HepG2 (cell line): ENCODE measurements around the gene GGA1. TPM values are rescaled to one million over a fixed set of nuclear protein-coding genes. Genes with fewer than 3 reads are reported as not detected.

Experiments used
- AGO2 ChIP-seq: fragments of 200-400 bp; formaldehyde crosslinking; optimal IDR thresholded peaks from 2 replicates; pipeline ENCODE3; 2017; ENCODE audit warnings: mild to moderate bottlenecking, low read depth, low read length, moderate library complexity
- EP300 ChIP-seq, 3 experiments: sonication (generic) in 1 of 3; formaldehyde crosslinking in 1 of 3; IDR thresholded peaks; 2 replicates each; pipeline versions ENCODE4 v1.5.1 to v1.6.1; 2011 to 2020; ENCODE audit warnings: low read depth in 2 of 3, low read length in 2 of 3, borderline replicate concordance in 1 of 3, improper control_type of control experiment in 1 of 3, mild to moderate bottlenecking in 1 of 3, missing genetic modification reagents in 1 of 3, moderate library complexity in 1 of 3
- FOSL2 ChIP-seq: sonication (generic); formaldehyde crosslinking; IDR thresholded peaks from 2 replicates; pipeline ENCODE4 v1.4.0; 2020; ENCODE audit warnings: missing genetic modification reagents
- FOXA1 ChIP-seq, 2 experiments: fragments of 450-650 bp in 1 of 2; sonication (generic) in 1 of 2; formaldehyde crosslinking in 1 of 2; IDR thresholded peaks; 2 replicates each; pipeline versions ENCODE4 v1.4.0 to v1.6.1; 2016 to 2020; ENCODE audit warnings: missing genetic modification reagents in 1 of 2
- FOXM1 ChIP-seq: sonication (generic); formaldehyde crosslinking; IDR thresholded peaks from 2 replicates; pipeline ENCODE4 v1.5.0; 2020; ENCODE audit warnings: missing genetic modification reagents
- HOXD1 ChIP-seq: sonication (generic); formaldehyde crosslinking; IDR thresholded peaks from 2 replicates; pipeline ENCODE4 v1.5.0; 2020; ENCODE audit warnings: missing genetic modification reagents
- NR3C1 ChIP-seq: sonication (generic); formaldehyde crosslinking; IDR thresholded peaks from 2 replicates; pipeline ENCODE4 v1.4.0; 2020; ENCODE audit warnings: missing genetic modification reagents
- PAWR ChIP-seq: sonication (generic); formaldehyde crosslinking; IDR thresholded peaks from 2 replicates; pipeline ENCODE4 v1.4.0; 2020; ENCODE audit warnings: missing genetic modification reagents, mild to moderate bottlenecking, borderline replicate concordance
- PHF20 ChIP-seq: sonication (generic); formaldehyde crosslinking; IDR thresholded peaks from 2 replicates; pipeline ENCODE4 v1.5.0; 2020; ENCODE audit warnings: mild to moderate bottlenecking, missing genetic modification reagents
- RBFOX2 ChIP-seq: fragments of 200-400 bp; formaldehyde crosslinking; IDR thresholded peaks from 2 replicates; pipeline ENCODE4 v1.6.1; 2017; ENCODE audit warnings: low read depth, mild to moderate bottlenecking, low read length
- RORA ChIP-seq: sonication (generic); formaldehyde crosslinking; IDR thresholded peaks from 2 replicates; pipeline ENCODE4 v1.5.0; 2020; ENCODE audit warnings: mild to moderate bottlenecking, missing genetic modification reagents, moderate library complexity
- RXRB ChIP-seq: IDR thresholded peaks from 2 replicates; pipeline ENCODE4 v1.6.1; 2016; ENCODE audit warnings: borderline replicate concordance, missing genetic modification reagents, missing compliant biosample characterization
- SALL1 ChIP-seq: sonication (generic); formaldehyde crosslinking; IDR thresholded peaks from 2 replicates; pipeline ENCODE4 v1.8.0; 2022; ENCODE audit warnings: mild to moderate bottlenecking, missing genetic modification reagents
- SRY ChIP-seq: sonication (generic); formaldehyde crosslinking; IDR thresholded peaks from 2 replicates; pipeline ENCODE4 v1.8.0; 2022; ENCODE audit warnings: mild to moderate bottlenecking, missing genetic modification reagents
- TGIF2 ChIP-seq: IDR thresholded peaks from 2 replicates; pipeline ENCODE4 v1.6.1; 2016; ENCODE audit warnings: control low read depth, missing compliant biosample characterization
- ZC3H13 ChIP-seq: sonication (generic); formaldehyde crosslinking; IDR thresholded peaks from 2 replicates; pipeline ENCODE4 v1.8.1; 2023; ENCODE audit warnings: mild to moderate bottlenecking, missing genetic modification reagents, moderate library complexity
- ZNF350 ChIP-seq: sonication (generic); formaldehyde crosslinking; IDR thresholded peaks from 2 replicates; pipeline ENCODE4 v1.4.0; 2020; ENCODE audit warnings: mild to moderate bottlenecking, low read depth, missing genetic modification reagents, borderline replicate concordance
- ZNF558 ChIP-seq: sonication (generic); formaldehyde crosslinking; IDR thresholded peaks from 2 replicates; pipeline ENCODE4 v1.9.0; 2022; ENCODE audit warnings: mild to moderate bottlenecking, missing genetic modification reagents, borderline replicate concordance
- ZNF713 ChIP-seq: sonication (generic); formaldehyde crosslinking; IDR thresholded peaks from 2 replicates; pipeline ENCODE4 v1.4.0; 2020; ENCODE audit warnings: mild to moderate bottlenecking, missing genetic modification reagents
- polyA plus RNA-seq, 8 experiments: library from polyadenylated mRNA; depleted of rRNA in 3 of 8; stranded (reverse) in 7 of 8; unstranded in 1 of 8; fragments of >200 nt; fragmentation: Illumina TruSeq in 4 of 8; extraction: Trizol in 4 of 8; gene quantifications; 2 replicates each; pipeline versions ENCODE4 v1.2.1 to v1.2.3, GENCODE V29; 2011 to 2016; ENCODE audit warnings: low read depth in 4 of 8, missing spikeins in 1 of 8, mixed read lengths in 1 of 8; ENCODE audit not compliant: insufficient read depth in 1 of 8
- total RNA-seq, 5 experiments: library from RNA; depleted of rRNA; stranded (reverse); fragments of >200 nt; fragmentation: Illumina TruSeq; extraction: Trizol; gene quantifications; 2 replicates each; pipeline ENCODE4 v1.2.3, GENCODE V29; 2016; ENCODE audit warnings: low read depth in 1 of 5
- TF ChIP-seq, protein P1 (sequence below): sonication (generic); formaldehyde crosslinking; IDR thresholded peaks from 2 replicates; pipeline ENCODE4 v1.5.1; 2020; ENCODE audit warnings: missing genetic modification reagents, mild to moderate bottlenecking, borderline replicate concordance
- TF ChIP-seq, protein P2 (sequence below): sonication (generic); formaldehyde crosslinking; IDR thresholded peaks from 2 replicates; pipeline ENCODE4 v1.5.0; 2020; ENCODE audit warnings: mild to moderate bottlenecking, missing genetic modification reagents, moderate library complexity
- TF ChIP-seq, protein P3 (sequence below): sonication (generic); formaldehyde crosslinking; IDR thresholded peaks from 2 replicates; pipeline ENCODE4 v1.4.0; 2020; ENCODE audit warnings: missing genetic modification reagents

The GGA1 gene
- total and polyA plus RNA-seq, 2 of the 13 experiments (the other 11 are each of a cell fraction or from before 2014, with no cell fraction given), result 29.1 to 87.2 TPM

DNA sequence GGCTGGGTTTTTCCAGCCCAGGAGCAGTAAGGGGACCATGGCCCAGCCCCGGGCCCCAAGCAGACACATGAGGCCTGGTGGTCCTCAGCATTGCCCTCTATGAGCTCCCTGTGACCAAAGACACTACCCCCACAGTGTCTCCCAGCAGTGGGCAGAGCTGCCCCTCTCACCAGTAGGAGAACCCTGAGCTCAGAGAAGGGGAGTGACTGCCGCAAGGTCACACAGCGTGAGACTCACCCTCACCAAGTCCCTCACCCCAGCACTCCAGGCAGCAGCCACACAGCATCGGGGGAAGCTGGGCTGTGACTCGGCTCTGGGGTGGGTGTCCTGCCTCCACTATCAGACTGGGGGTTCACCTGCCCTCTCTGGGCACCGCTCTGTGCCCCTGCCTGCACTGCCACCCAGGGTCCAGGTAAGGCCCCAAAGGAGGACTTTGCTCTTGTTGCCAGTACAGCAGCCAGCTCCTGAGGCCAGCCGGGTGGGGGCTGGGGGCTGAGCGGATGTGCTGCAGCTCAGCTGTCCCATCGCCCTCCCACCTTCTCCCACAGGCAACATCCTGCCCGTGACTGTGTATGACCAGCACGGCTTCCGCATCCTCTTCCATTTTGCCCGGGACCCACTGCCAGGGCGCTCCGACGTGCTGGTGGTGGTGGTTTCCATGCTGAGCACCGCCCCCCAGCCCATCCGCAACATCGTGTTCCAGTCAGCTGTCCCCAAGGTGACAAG is 23.0 kb downstream of the GGA1 start (continued):
- TF ChIP-seq, protein P1, sequence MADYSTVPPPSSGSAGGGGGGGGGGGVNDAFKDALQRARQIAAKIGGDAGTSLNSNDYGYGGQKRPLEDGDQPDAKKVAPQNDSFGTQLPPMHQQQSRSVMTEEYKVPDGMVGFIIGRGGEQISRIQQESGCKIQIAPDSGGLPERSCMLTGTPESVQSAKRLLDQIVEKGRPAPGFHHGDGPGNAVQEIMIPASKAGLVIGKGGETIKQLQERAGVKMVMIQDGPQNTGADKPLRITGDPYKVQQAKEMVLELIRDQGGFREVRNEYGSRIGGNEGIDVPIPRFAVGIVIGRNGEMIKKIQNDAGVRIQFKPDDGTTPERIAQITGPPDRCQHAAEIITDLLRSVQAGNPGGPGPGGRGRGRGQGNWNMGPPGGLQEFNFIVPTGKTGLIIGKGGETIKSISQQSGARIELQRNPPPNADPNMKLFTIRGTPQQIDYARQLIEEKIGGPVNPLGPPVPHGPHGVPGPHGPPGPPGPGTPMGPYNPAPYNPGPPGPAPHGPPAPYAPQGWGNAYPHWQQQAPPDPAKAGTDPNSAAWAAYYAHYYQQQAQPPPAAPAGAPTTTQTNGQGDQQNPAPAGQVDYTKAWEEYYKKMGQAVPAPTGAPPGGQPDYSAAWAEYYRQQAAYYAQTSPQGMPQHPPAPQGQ (CRISPR knock-in tag), result 0 out of 2 replicates have a peak, but pooled peaks have one; percentile 50
- TF ChIP-seq, protein P2, sequence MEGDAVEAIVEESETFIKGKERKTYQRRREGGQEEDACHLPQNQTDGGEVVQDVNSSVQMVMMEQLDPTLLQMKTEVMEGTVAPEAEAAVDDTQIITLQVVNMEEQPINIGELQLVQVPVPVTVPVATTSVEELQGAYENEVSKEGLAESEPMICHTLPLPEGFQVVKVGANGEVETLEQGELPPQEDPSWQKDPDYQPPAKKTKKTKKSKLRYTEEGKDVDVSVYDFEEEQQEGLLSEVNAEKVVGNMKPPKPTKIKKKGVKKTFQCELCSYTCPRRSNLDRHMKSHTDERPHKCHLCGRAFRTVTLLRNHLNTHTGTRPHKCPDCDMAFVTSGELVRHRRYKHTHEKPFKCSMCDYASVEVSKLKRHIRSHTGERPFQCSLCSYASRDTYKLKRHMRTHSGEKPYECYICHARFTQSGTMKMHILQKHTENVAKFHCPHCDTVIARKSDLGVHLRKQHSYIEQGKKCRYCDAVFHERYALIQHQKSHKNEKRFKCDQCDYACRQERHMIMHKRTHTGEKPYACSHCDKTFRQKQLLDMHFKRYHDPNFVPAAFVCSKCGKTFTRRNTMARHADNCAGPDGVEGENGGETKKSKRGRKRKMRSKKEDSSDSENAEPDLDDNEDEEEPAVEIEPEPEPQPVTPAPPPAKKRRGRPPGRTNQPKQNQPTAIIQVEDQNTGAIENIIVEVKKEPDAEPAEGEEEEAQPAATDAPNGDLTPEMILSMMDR (CRISPR knock-in tag), result peak; percentile 37
- no peak for TF ChIP-seq RORA (CRISPR knock-in tag)
- TF ChIP-seq ZC3H13, result 0 out of 2 replicates have a peak, but pooled peaks have one; percentile 69
- TF ChIP-seq HOXD1, result 0 out of 2 replicates have a peak, but pooled peaks have one; percentile 49
- TF ChIP-seq EP300 (IDR thresholded peaks at IDR 0.05; ENCODE audit: low read depth in 2 of 2, low read length in 2 of 2), result peak in 1 of 2 experiments; percentile 48; a peak in 1 of 4 replicates
- TF ChIP-seq EP300 (CRISPR knock-in tag; IDR thresholded peaks at IDR 0.05; ENCODE audit: borderline replicate concordance), result peak; percentile 8; the same call in 1 of the 2 replicates
- no peak for TF ChIP-seq FOXM1 (CRISPR knock-in tag)
- no peak for TF ChIP-seq TGIF2 (CRISPR knock-in tag)
- TF ChIP-seq SALL1 (CRISPR knock-in tag), result peak; percentile 78; the same call in 1 of the 2 replicates
- TF ChIP-seq AGO2, result peak; percentile 92
- TF ChIP-seq ZNF350 (CRISPR knock-in tag), result 0 out of 2 replicates have a peak, but pooled peaks have one; percentile 57
- no peak for TF ChIP-seq PAWR (CRISPR knock-in tag)
- TF ChIP-seq ZNF713, result no peak
- TF ChIP-seq RXRB (CRISPR knock-in tag), result peak; percentile 64
- TF ChIP-seq NR3C1, result no peak
- peak; percentile 26; the same call in 1 of the 2 replicates for TF ChIP-seq FOSL2
- peak; percentile 79 for TF ChIP-seq RBFOX2
- no peak for TF ChIP-seq ZNF558 (CRISPR knock-in tag)
- peak; percentile 46; the same call in 1 of the 2 replicates for TF ChIP-seq PHF20 (CRISPR knock-in tag)
- no peak for TF ChIP-seq FOXA1 (IDR thresholded peaks at IDR 0.05)
- TF ChIP-seq FOXA1 (CRISPR knock-in tag; IDR thresholded peaks at IDR 0.05), result 0 out of 2 replicates have a peak, but pooled peaks have one; percentile 15
- TF ChIP-seq, protein P3, sequence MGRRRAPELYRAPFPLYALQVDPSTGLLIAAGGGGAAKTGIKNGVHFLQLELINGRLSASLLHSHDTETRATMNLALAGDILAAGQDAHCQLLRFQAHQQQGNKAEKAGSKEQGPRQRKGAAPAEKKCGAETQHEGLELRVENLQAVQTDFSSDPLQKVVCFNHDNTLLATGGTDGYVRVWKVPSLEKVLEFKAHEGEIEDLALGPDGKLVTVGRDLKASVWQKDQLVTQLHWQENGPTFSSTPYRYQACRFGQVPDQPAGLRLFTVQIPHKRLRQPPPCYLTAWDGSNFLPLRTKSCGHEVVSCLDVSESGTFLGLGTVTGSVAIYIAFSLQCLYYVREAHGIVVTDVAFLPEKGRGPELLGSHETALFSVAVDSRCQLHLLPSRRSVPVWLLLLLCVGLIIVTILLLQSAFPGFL (CRISPR knock-in tag), result no peak
- TF ChIP-seq SRY (CRISPR knock-in tag), result no peak
